ENCODE data around the gene CLK1.

DNA sequence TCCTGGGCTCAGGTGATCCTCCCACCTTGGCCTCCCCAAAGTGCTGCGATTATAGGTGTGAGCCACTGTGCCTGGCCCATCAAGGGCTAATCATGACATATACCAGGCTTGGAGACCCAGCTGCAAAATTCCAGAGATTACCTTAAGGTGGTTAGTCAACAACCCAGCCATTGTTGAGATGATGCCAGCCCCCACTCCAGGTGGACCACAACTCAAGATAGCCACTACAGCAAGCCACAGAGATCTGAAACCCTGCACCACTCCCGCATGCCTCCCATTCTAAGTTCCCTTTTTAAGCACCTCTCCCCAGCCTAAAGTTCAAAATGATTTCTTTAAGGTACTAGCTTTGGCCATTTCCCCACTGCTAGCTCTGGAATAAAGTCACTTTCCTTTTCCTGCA lies 4.6 kb upstream of the CLK1 start:
- TF ChIP-seq, protein P1, sequence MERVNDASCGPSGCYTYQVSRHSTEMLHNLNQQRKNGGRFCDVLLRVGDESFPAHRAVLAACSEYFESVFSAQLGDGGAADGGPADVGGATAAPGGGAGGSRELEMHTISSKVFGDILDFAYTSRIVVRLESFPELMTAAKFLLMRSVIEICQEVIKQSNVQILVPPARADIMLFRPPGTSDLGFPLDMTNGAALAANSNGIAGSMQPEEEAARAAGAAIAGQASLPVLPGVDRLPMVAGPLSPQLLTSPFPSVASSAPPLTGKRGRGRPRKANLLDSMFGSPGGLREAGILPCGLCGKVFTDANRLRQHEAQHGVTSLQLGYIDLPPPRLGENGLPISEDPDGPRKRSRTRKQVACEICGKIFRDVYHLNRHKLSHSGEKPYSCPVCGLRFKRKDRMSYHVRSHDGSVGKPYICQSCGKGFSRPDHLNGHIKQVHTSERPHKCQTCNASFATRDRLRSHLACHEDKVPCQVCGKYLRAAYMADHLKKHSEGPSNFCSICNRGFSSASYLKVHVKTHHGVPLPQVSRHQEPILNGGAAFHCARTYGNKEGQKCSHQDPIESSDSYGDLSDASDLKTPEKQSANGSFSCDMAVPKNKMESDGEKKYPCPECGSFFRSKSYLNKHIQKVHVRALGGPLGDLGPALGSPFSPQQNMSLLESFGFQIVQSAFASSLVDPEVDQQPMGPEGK (CRISPR knock-in tag; IDR thresholded peaks at IDR 0.05; ENCODE audit: borderline replicate concordance) = no peak
- TF ChIP-seq ISL1 (CRISPR knock-in tag; IDR thresholded peaks at IDR 0.05) (no peak), PPARA (CRISPR knock-in tag; IDR thresholded peaks at IDR 0.05; ENCODE audit: borderline replicate concordance) (no peak), ARNTL (CRISPR knock-in tag; IDR thresholded peaks at IDR 0.05; ENCODE audit: borderline replicate concordance, low read depth) (no peak), OSR1 (CRISPR knock-in tag; IDR thresholded peaks at IDR 0.05) (no peak), BACH2 (CRISPR knock-in tag; IDR thresholded peaks at IDR 0.05; ENCODE audit: borderline replicate concordance) (no peak)

All from SK-N-SH treated with all-trans-retinoic acid at 6 μM for 48 hours (cell line).